Nephron (organoid): ENCODE measurements around the gene XRCC6.
A peak's percentile ranks its signal among the peaks of the same experiment; 100 is the strongest.

Experiments
- H3K27ac Mint-ChIP-seq, 3 experiments: 2 replicates each; pipeline ENCODE4 v1.8.0; 2020; ENCODE audit warnings: mixed read lengths in 3 of 3, mild to moderate bottlenecking in 2 of 3, moderate library complexity in 1 of 3
- H3K27me3 Mint-ChIP-seq: 2 replicates; pipeline ENCODE4 v1.8.0; 2021; ENCODE audit warnings: low read depth, mild to moderate bottlenecking, moderate library complexity, mixed read lengths
- H3K36me3 Mint-ChIP-seq: 2 replicates; pipeline ENCODE4 v1.8.0; 2020; ENCODE audit warnings: low read depth, mixed read lengths
- H3K4me1 Mint-ChIP-seq: 2 replicates; pipeline ENCODE4 v1.8.0; 2020; ENCODE audit warnings: mixed read lengths
- H3K4me3 Mint-ChIP-seq, 3 experiments: 2 replicates each; pipeline ENCODE4 v1.8.0; 2020; ENCODE audit warnings: mild to moderate bottlenecking in 3 of 3, mixed read lengths in 3 of 3, moderate library complexity in 2 of 3
- H3K9me3 Mint-ChIP-seq: 2 replicates; pipeline ENCODE4 v1.8.0; 2020; ENCODE audit warnings: mixed read lengths
- TF ChIP-seq, protein P1 (sequence below), 3 experiments: fragments of 200-600 bp; sonication (generic); IDR thresholded peaks; one replicate each; pipeline ENCODE4 v1.5.0; 2021; ENCODE audit warnings: antibody characterized with exemption in 3 of 3; ENCODE audit not compliant: unreplicated experiment in 3 of 3

XRCC6 gene

DNA sequence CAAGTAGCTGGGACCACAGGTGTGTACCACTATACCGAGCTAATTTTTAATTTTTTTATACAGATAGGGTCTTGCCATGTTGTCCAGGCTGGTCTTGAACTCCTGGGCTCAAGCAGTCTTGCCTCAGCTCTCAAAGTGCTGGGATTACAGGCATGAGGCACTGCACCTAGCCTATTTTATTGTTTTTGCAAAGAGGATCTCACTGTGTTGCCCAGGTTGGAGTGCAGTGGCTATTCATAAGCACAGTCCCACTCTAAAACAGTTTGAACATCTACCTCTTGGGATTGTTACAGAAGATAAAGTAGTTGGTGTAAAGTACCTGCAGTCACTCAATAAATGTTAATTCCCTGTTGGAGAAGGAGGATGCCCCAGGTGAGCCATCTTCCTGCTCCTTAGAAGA, 29.1 kb downstream of the XRCC6 start:
- H3K27me3 Mint-ChIP-seq, result no peaks in the 10 kb centered on the region
- TF ChIP-seq, protein P1, sequence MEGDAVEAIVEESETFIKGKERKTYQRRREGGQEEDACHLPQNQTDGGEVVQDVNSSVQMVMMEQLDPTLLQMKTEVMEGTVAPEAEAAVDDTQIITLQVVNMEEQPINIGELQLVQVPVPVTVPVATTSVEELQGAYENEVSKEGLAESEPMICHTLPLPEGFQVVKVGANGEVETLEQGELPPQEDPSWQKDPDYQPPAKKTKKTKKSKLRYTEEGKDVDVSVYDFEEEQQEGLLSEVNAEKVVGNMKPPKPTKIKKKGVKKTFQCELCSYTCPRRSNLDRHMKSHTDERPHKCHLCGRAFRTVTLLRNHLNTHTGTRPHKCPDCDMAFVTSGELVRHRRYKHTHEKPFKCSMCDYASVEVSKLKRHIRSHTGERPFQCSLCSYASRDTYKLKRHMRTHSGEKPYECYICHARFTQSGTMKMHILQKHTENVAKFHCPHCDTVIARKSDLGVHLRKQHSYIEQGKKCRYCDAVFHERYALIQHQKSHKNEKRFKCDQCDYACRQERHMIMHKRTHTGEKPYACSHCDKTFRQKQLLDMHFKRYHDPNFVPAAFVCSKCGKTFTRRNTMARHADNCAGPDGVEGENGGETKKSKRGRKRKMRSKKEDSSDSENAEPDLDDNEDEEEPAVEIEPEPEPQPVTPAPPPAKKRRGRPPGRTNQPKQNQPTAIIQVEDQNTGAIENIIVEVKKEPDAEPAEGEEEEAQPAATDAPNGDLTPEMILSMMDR (IDR thresholded peaks at IDR 0.05; ENCODE audit: unreplicated experiment in 3 of 3), result no peak
- peaks cover 76% of the 10 kb centered on the region for H3K36me3 Mint-ChIP-seq
- H3K4me1 Mint-ChIP-seq, result no peaks in the 10 kb centered on the region
- H3K9me3 Mint-ChIP-seq, result no peaks in the 10 kb centered on the region
- H3K4me3 Mint-ChIP-seq, result no peak overlapping the region
- no peak overlapping the region for H3K27ac Mint-ChIP-seq

DNA sequence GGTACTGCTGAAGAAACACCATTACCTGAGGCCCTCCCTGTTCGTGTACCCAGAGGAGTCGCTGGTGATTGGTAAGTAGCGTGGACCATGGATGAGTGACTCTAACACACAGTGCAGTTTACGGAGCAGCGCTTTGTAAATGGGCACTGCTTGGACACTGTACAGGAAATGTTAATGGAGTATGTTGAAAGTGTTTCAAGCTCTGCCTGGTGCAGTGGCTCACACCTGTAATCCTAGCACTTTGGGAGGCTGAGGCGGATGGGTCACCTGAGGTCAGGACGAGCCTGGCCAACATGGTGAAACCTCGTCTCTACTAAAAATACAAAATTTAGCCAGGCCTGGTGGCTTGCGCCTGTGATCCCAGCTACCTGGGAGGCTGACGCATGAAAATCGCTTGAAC, 29.7 kb downstream of the XRCC6 start:
- H3K27ac Mint-ChIP-seq, result no peak overlapping the region
- H3K9me3 Mint-ChIP-seq, result no peaks in the 10 kb centered on the region
- H3K4me1 Mint-ChIP-seq, result no peaks in the 10 kb centered on the region
- H3K36me3 Mint-ChIP-seq, result peaks cover 76% of the 10 kb centered on the region
- no peak overlapping the region for H3K4me3 Mint-ChIP-seq
- TF ChIP-seq, protein P1 (IDR thresholded peaks at IDR 0.05; ENCODE audit: unreplicated experiment in 3 of 3), result no peak
- no peaks in the 10 kb centered on the region for H3K27me3 Mint-ChIP-seq

DNA sequence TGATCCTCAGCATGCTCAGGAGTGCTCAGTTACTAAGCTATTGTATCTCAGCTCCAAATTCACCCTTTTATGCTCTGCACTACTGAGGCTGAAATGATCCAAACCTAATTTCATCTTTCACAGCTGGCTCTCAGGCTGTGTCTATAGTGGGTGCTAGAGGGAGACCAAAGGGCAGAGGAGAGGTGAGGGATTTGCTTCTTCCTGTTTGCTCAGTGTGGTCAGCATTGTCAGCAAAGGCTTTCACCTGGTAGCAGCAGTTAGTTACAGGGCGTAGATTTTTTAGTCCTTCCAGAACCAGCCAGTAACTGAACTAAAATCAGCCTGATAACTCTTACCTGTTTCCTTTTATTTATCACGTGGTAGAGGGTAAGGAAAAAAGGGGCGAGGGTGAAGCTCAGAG, 33.2 kb downstream of the XRCC6 start:
- no peaks in the 10 kb centered on the region for H3K4me1 Mint-ChIP-seq
- no peaks in the 10 kb centered on the region for H3K9me3 Mint-ChIP-seq
- H3K4me3 Mint-ChIP-seq, result no peak overlapping the region
- H3K27ac Mint-ChIP-seq, result no peak overlapping the region
- peaks cover 76% of the 10 kb centered on the region for H3K36me3 Mint-ChIP-seq
- H3K27me3 Mint-ChIP-seq, result no peaks in the 10 kb centered on the region
- TF ChIP-seq, protein P1 (IDR thresholded peaks at IDR 0.05; ENCODE audit: unreplicated experiment in 3 of 3), result no peak

DNA sequence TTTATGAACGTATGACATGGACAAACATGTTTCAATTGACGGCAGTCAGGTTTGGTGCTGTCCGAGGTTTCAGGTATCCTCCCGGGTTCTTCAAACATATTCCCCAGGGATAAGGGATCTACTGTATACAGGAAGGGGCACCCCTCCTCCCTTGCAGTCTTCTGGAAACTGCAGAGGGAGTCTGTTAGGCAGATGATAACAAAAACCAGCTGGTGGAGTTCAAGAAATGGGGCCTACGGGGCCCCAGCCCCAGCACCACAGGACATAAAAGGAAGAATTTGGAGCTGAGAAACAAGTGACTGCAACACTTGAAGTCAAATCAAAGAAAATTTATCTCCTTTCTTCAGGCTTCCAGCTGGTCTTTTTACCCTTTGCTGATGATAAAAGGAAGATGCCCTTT, 35.5 kb downstream of the XRCC6 start:
- Mint-ChIP-seq H3K4me1 (no peaks in the 10 kb centered on the region), H3K9me3 (no peaks in the 10 kb centered on the region), H3K27ac (peak overlapping the region; percentile 40 to 80 (median 51)), H3K27me3 (no peaks in the 10 kb centered on the region), H3K4me3 (no peak overlapping the region), H3K36me3 (peaks cover 83% of the 10 kb centered on the region)
- TF ChIP-seq, protein P1 (IDR thresholded peaks at IDR 0.05; ENCODE audit: unreplicated experiment in 3 of 3), result no peak

DNA sequence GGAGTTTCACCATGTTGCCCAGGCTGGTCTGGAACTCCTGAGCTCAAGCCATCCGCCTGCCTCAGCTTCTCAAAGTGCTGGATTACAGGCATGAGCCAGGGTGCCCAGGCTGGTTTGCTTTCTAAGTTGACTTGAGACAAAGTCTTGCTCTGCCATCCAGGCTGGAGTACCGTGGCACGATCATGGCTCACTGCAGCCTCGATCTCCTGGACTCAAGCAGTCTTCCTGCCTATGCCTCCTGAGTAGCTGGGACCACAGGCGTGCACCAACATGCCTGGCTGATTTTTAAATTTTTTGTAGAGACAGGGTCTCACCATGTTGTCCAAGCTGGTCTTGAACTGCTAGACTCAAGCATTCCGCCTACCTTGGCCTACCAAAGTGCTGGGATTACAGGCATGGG, 36.6 kb downstream of the XRCC6 start:
- TF ChIP-seq, protein P1 (IDR thresholded peaks at IDR 0.05; ENCODE audit: unreplicated experiment in 3 of 3), result no peak
- Mint-ChIP-seq H3K27ac (no peak overlapping the region), H3K4me1 (no peaks in the 10 kb centered on the region), H3K4me3 (no peak overlapping the region), H3K9me3 (no peaks in the 10 kb centered on the region), H3K36me3 (peaks cover 79% of the 10 kb centered on the region), H3K27me3 (no peaks in the 10 kb centered on the region)

DNA sequence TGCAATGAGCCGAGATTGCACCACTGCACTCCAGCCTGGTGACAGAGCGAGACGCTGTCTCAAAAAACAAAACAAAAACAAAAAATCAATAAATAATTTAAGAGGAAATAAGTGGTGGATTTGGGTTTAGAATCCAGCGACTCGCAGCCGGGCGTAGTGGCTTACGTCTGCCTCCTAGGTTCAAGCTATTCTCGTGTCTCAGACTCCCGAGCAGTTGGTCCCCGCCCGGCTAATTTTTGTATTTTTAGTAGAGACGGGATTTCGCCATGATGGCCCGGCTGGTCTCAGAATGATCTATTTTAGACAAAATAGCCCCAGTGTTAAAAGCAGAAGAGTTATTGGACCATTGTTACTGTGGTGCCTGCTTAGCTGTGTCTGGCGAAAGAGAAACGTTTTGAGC, 37.8 kb downstream of the XRCC6 start:
- no peaks in the 10 kb centered on the region for H3K9me3 Mint-ChIP-seq
- TF ChIP-seq, protein P1 (IDR thresholded peaks at IDR 0.05; ENCODE audit: unreplicated experiment in 3 of 3), result no peak
- no peak overlapping the region for H3K27ac Mint-ChIP-seq
- H3K36me3 Mint-ChIP-seq, result peaks cover 75% of the 10 kb centered on the region
- H3K4me1 Mint-ChIP-seq, result no peaks in the 10 kb centered on the region
- no peaks in the 10 kb centered on the region for H3K27me3 Mint-ChIP-seq
- no peak overlapping the region for H3K4me3 Mint-ChIP-seq
